GM12878 (cell line): ENCODE measurements around the gene PRF1.

Experiments
- CBX5 ChIP-seq: sonication (generic); IDR thresholded peaks from 2 replicates; pipeline ENCODE4 v1.6.1; 2016; ENCODE audit warnings: low read depth, moderate library complexity, mild to moderate bottlenecking, inconsistent platforms
- CHD2 ChIP-seq: IDR thresholded peaks from 2 replicates; pipeline ENCODE4 v1.6.1; 2011; ENCODE audit warnings: low read depth, low read length, improper control_type of control experiment, borderline replicate concordance
- CTCF ChIP-seq, 3 experiments: IDR thresholded peaks in 2 of 3; conservative IDR thresholded peaks in 1 of 3; 2 replicates each; pipeline ENCODE4 v1.5.1; 2011; ENCODE audit warnings: low read depth in 3 of 3, low read length in 3 of 3, mild to moderate bottlenecking in 3 of 3, control low read depth in 2 of 3, moderate library complexity in 2 of 3, inconsistent platforms in 1 of 3, mixed read lengths in 1 of 3; ENCODE audit not compliant: control insufficient read depth in 2 of 3, insufficient read depth in 1 of 3; ENCODE audit errors: extremely low read depth in 1 of 3
- EZH2 ChIP-seq: IDR thresholded peaks from 2 replicates; pipeline ENCODE4 v1.6.1; 2012; ENCODE audit warnings: low read depth, mild to moderate bottlenecking, control low read depth, inconsistent platforms, low read length, borderline replicate concordance; ENCODE audit not compliant: control insufficient read depth
- MAX ChIP-seq: IDR thresholded peaks from 2 replicates; pipeline ENCODE4 v1.6.1; 2012; ENCODE audit warnings: low read depth, low read length, improper control_type of control experiment
- NFIC ChIP-seq: IDR thresholded peaks from 2 replicates; pipeline ENCODE4 v1.6.1; 2012; ENCODE audit warnings: low read depth, mild to moderate bottlenecking, inconsistent platforms, low read length, moderate library complexity
- POLR2AphosphoS5 ChIP-seq: IDR thresholded peaks from 2 replicates; pipeline ENCODE4 v1.6.1; 2011; ENCODE audit warnings: mild to moderate bottlenecking, low read length, inconsistent platforms
- SIN3A ChIP-seq: IDR thresholded peaks from 2 replicates; pipeline ENCODE4 v1.6.1; 2012; ENCODE audit warnings: low read depth, low read length, improper control_type of control experiment
- SMC3 ChIP-seq: IDR thresholded peaks from 2 replicates; pipeline ENCODE4 v1.6.1; 2011; ENCODE audit warnings: low read length, improper control_type of control experiment, borderline replicate concordance

- TF ChIP-seq CTCF (IDR thresholded peaks at IDR 0.05 in 2 of 3, conservative IDR thresholded peaks at IDR 0.05 in 1 of 3; ENCODE audit: control insufficient read depth in 2 of 3, extremely low read depth in 1 of 3, insufficient read depth in 1 of 3, low read depth in 3 of 3, low read length in 3 of 3) (no peak), MAX (no peak), SIN3A (no peak), SMC3 (no peak), POLR2AphosphoS5 (no peak), CHD2 (no peak), NFIC (no peak), EZH2 (no peak), CBX5 (no peak)
Measured at GRCh38 chr10:70552586-70552985, 50.0 kb downstream of the PRF1 start.
